ENCODE data around the gene FADS3. TPM values are rescaled to one million over a fixed set of nuclear protein-coding genes. Genes with fewer than 3 reads are reported as not detected.

FADS3 gene
- total RNA-seq, 1 experiment from 2014 or later, result 50.0 TPM

GRCh38 chr11:61940466-61940865 lies 49.1 kb upstream of the FADS3 start:
- TF ChIP-seq E2F4 (CRISPR knock-in tag; IDR thresholded peaks at IDR 0.05; ENCODE audit: borderline replicate concordance, low read depth) (no peak), FOXJ3 (CRISPR knock-in tag; IDR thresholded peaks at IDR 0.05; ENCODE audit: borderline replicate concordance) (no peak), MLX (CRISPR knock-in tag; IDR thresholded peaks at IDR 0.05) (no peak), NFE2L1 (CRISPR knock-in tag; IDR thresholded peaks at IDR 0.05) (no peak), FOXP4 (CRISPR knock-in tag; IDR thresholded peaks at IDR 0.05) (no peak), IRF1 (CRISPR knock-in tag; IDR thresholded peaks at IDR 0.05) (no peak), RELA (CRISPR knock-in tag; IDR thresholded peaks at IDR 0.05; ENCODE audit: borderline replicate concordance) (no peak), EMX1 (CRISPR knock-in tag; IDR thresholded peaks at IDR 0.05) (no peak), MYBL2 (CRISPR knock-in tag; IDR thresholded peaks at IDR 0.05) (no peak), ZMAT4 (CRISPR knock-in tag; IDR thresholded peaks at IDR 0.05) (no peak), ZNF416 (CRISPR knock-in tag; IDR thresholded peaks at IDR 0.05) (no peak), SP1 (CRISPR knock-in tag; conservative IDR thresholded peaks at IDR 0.05) (no peak), STAT6 (CRISPR knock-in tag; conservative IDR thresholded peaks at IDR 0.05; ENCODE audit: low read depth) (no peak), ZNF425 (CRISPR knock-in tag; conservative IDR thresholded peaks at IDR 0.05) (no peak), SOX15 (CRISPR knock-in tag; IDR thresholded peaks at IDR 0.05) (no peak), MAX (CRISPR knock-in tag; IDR thresholded peaks at IDR 0.05) (no peak), ZSCAN18 (CRISPR knock-in tag; IDR thresholded peaks at IDR 0.05) (no peak), ZNF671 (CRISPR knock-in tag; IDR thresholded peaks at IDR 0.05) (no peak)
- no peak overlapping the region for H3K27ac Mint-ChIP-seq
- no peaks in the 10 kb centered on the region for H3K4me1 Mint-ChIP-seq
- no peak overlapping the region for H3K4me3 Mint-ChIP-seq
- CTCF ChIA-PET, result interaction anchor here (1.0 to 4.0 kb wide), 2 partner anchors 16 to 42 kb away, joined by 3 to 30 read pairs; no protein-coding TSS in a partner anchor
- peaks cover 17% of the 10 kb centered on the region for H3K9me3 Mint-ChIP-seq
- H3K36me3 Mint-ChIP-seq, result 0 out of 2 replicates have a peak, but pooled peaks cover 2% of the 10 kb centered on the region
- DNase-seq (ENCODE audit: low spot score), result no peak
- no peak for ATAC-seq
- POLR2A ChIA-PET, result interaction anchor here (0.6 kb wide), 1 partner anchor 69 kb away, joined by 3 read pairs; no protein-coding TSS in a partner anchor
- peaks cover 9% of the 10 kb centered on the region for H3K27me3 Mint-ChIP-seq (ENCODE audit: low read depth)
